Heart left ventricle (tissue), 13 donors: ENCODE data around the gene ADAMTS4.

Experiments
- POLR2A ChIP-seq, 2 donors: fragments of 450-650 bp; IDR thresholded peaks; one replicate each; pipeline ENCODE4 v1.6.1; 2017; ENCODE audit warnings: antibody characterized with exemption in 2 of 2, mild to moderate bottlenecking in 2 of 2, moderate library complexity in 2 of 2
- TF ChIP-seq, protein P1 (sequence below), 12 donors: fragments of 200-600 bp; sonication (generic) in 4 of 12; IDR thresholded peaks; one replicate each; pipeline versions ENCODE4 v1.5.0 to v1.8.0; 2018 to 2022; ENCODE audit warnings: antibody characterized with exemption in 12 of 12, mild to moderate bottlenecking in 5 of 12
- donor health status: ischemic (EF 13 %, LVEDD 7.1; RV severe dilation, severe dysfunction).
- donor health status: DM: no; HTN: yes; CAD: no.
- donor health status: DM: no; HTN: no; CAD: no.
- donor health status: ischemic (EF 25% LVEDD 6.9; RV normal size, moderate dysfunction).
- donor health status: ischemic (EF 25% LVEDD 5.7; RV mildly dilated, moderate dysfunction).
- donor health status: ischemic (EF 35%, LVEDD 5.7; RV mildly dilated, moderate dysfunction).
- donor health status: nonischemic (EF 11% LVEDD 7.7; RV severe dilation, severe dysfunction).
- donor health status: DM: yes; HTN: yes; CAD: no.
- donor health status: PGD.
- donor health status: ischemic (EF 29% LVEDD 5.4; RV normal size, mild dysfunction).
- donor health status: nonischemic (EF 23%, LVEDD 6.1; RV moderate dilation, normal function).

DNA sequence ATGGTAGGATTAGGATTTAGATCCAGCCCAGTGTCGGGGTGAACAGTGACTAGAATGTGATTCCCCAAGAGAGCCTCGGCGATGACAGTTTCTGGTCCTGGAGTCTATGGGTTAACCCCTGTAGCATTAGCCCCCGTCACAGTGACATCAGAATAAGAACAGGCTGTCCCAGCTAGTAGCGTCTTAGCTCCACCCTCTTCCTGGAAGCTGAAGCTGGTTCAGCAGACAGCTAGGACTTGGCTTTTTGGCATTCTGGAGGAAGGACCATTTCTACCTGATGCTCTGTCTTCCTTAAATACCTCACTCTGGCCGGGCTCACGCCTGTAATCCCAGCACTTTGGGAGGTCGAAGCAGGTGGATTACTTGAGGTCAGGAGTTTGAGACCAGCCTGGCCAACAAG lies 8.3 kb upstream of the ADAMTS4 start:
- TF ChIP-seq, protein P1, sequence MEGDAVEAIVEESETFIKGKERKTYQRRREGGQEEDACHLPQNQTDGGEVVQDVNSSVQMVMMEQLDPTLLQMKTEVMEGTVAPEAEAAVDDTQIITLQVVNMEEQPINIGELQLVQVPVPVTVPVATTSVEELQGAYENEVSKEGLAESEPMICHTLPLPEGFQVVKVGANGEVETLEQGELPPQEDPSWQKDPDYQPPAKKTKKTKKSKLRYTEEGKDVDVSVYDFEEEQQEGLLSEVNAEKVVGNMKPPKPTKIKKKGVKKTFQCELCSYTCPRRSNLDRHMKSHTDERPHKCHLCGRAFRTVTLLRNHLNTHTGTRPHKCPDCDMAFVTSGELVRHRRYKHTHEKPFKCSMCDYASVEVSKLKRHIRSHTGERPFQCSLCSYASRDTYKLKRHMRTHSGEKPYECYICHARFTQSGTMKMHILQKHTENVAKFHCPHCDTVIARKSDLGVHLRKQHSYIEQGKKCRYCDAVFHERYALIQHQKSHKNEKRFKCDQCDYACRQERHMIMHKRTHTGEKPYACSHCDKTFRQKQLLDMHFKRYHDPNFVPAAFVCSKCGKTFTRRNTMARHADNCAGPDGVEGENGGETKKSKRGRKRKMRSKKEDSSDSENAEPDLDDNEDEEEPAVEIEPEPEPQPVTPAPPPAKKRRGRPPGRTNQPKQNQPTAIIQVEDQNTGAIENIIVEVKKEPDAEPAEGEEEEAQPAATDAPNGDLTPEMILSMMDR (IDR thresholded peaks at IDR 0.05) = no peak
- TF ChIP-seq POLR2A (IDR thresholded peaks at IDR 0.05) = peak in 1 of 2 donors; percentile 64
